Measurements from ENCODE around the gene KIZ. TPM values are rescaled to one million over a fixed set of nuclear protein-coding genes. Genes with fewer than 3 reads are reported as not detected.
A peak's percentile ranks its signal among the peaks of the same experiment; 100 is the strongest.

Gene KIZ
- total and polyA plus RNA-seq, 2 of the 4 experiments (the other 2 are of a cell fraction) = 9.9 to 14.0 TPM

DNA sequence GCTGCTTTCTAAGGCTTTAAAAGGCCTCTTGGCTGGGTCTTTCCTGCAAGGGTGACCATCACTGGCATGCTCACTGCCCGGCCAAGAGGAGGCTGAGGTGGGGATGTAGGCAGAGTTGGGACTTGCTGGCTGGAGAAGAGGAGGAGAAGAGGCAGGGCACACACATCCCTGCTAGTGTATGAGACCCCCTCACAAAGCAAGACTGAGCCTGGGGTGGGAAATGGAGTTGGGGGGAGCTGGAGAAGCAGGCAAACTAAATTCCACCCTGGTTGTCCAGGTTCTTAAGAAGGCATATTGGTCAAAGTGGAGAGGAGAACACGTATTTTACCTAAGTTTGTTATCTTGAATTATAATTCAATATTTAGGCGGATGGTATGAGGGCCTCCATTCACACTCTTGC is 1.7 kb upstream of the KIZ start:
- Histone ChIP-seq H3K36me3 (ENCODE audit: control insufficient read depth, insufficient read depth, low read length) (no peaks in the 10 kb centered on the region), H2AK5ac (ENCODE audit: low read depth, low read length) (no peak overlapping the region), H2BK15ac (ENCODE audit: low read depth, low read length) (no peak overlapping the region), H3K56ac (ENCODE audit: extremely low read depth, insufficient read depth, low read length) (no peak overlapping the region), H3K4me2 (ENCODE audit: low read depth, low read length) (no peak overlapping the region), H2AFZ (replicated peaks; ENCODE audit: low read length, poor library complexity) (peak overlapping the region; percentile 28), H4K5ac (ENCODE audit: low read depth, low read length) (no peak overlapping the region), H3K4ac (ENCODE audit: low read depth, low read length) (no peak overlapping the region), H3K9me3 (ENCODE audit: control insufficient read depth, insufficient read depth, low read length) (no peaks in the 10 kb centered on the region), H3K23ac (ENCODE audit: low read depth, low read length) (no peak overlapping the region), H3K9ac (ENCODE audit: low read depth, low read length) (no peak overlapping the region), H3K4me3 (ENCODE audit: insufficient read depth, low read depth, low read length) (no peak overlapping the region), H2BK120ac (ENCODE audit: low read depth, low read length) (no peak overlapping the region), H3K4me1 (ENCODE audit: control insufficient read depth, insufficient read depth, low read length) (no peaks in the 10 kb centered on the region), H4K91ac (ENCODE audit: insufficient read depth, low read depth, low read length) (no peak overlapping the region), H2BK20ac (ENCODE audit: low read depth, low read length) (no peak overlapping the region), H3K18ac (ENCODE audit: low read depth, low read length) (no peak overlapping the region), H2AK9ac (replicated peaks; ENCODE audit: low read depth, low read length, poor library complexity) (peak overlapping the region; percentile 68), H3K27ac (ENCODE audit: insufficient read depth, low read length) (no peak overlapping the region), H3K27me3 (ENCODE audit: control insufficient read depth, insufficient read depth, low read length) (no peaks in the 10 kb centered on the region; the same call in 1 of the 2 replicates), H3K14ac (replicated peaks; ENCODE audit: low read depth, low read length) (no peak overlapping the region), H3K9me1 (ENCODE audit: insufficient read depth, low read length) (peaks cover 6% of the 10 kb centered on the region), H4K8ac (ENCODE audit: low read depth in 2 of 2, low read length in 2 of 2) (no peak overlapping the region), H4K20me1 (ENCODE audit: insufficient read depth, low read length) (no peaks in the 10 kb centered on the region), H3K79me1 (ENCODE audit: low read depth in 1 of 2, low read length in 2 of 2) (peaks cover 5 to 7% of the 10 kb centered on the region in 2 experiments; a peak in 3 of 4 replicates), H2BK5ac (ENCODE audit: low read depth, low read length, poor library complexity, severe bottlenecking) (no peak overlapping the region)
- WGBS, 2 experiments (ENCODE audit: extremely low coverage in 2 of 2, insufficient read length in 1 of 2) = no CpG with 5 or more reads among the region's 3 CpGs
- in situ Hi-C loops (cut with MboI; ENCODE audit: low sequenced_read_pairs) = no loop called here
- no TSS peak for BruUV-seq (replicated peaks)
- TF ChIP-seq RAD21 (IDR thresholded peaks at IDR 0.05; ENCODE audit: low read length) (no peak), NFE2L2 (IDR thresholded peaks at IDR 0.05; ENCODE audit: low read depth, low read length) (no peak), MAZ (IDR thresholded peaks at IDR 0.05; ENCODE audit: borderline replicate concordance, low read depth, low read length) (no peak), CHD1 (IDR thresholded peaks at IDR 0.05; ENCODE audit: low read depth, low read length) (no peak), POLR2A (IDR thresholded peaks at IDR 0.05; ENCODE audit: low read depth, low read length) (no peak), FOS (IDR thresholded peaks at IDR 0.05; ENCODE audit: low read depth, low read length) (no peak), SMC3 (IDR thresholded peaks at IDR 0.05; ENCODE audit: low read depth, low read length) (no peak), MXI1 (IDR thresholded peaks at IDR 0.05; ENCODE audit: borderline replicate concordance, low read depth, low read length) (no peak), BHLHE40 (IDR thresholded peaks at IDR 0.05; ENCODE audit: low read depth, low read length) (no peak), CEBPB (IDR thresholded peaks at IDR 0.05; ENCODE audit: low read depth, low read length) (no peak), RFX5 (IDR thresholded peaks at IDR 0.05; ENCODE audit: low read depth, low read length) (no peak), MAFK (IDR thresholded peaks at IDR 0.05; ENCODE audit: low read depth, low read length) (no peak), RCOR1 (IDR thresholded peaks at IDR 0.05; ENCODE audit: insufficient replicate concordance, low read length) (no peak)
- TF ChIP-seq, protein P1, sequence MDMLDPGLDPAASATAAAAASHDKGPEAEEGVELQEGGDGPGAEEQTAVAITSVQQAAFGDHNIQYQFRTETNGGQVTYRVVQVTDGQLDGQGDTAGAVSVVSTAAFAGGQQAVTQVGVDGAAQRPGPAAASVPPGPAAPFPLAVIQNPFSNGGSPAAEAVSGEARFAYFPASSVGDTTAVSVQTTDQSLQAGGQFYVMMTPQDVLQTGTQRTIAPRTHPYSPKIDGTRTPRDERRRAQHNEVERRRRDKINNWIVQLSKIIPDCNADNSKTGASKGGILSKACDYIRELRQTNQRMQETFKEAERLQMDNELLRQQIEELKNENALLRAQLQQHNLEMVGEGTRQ (IDR thresholded peaks at IDR 0.05; ENCODE audit: low read depth, low read length) = no peak
- TF ChIP-seq, protein P2, sequence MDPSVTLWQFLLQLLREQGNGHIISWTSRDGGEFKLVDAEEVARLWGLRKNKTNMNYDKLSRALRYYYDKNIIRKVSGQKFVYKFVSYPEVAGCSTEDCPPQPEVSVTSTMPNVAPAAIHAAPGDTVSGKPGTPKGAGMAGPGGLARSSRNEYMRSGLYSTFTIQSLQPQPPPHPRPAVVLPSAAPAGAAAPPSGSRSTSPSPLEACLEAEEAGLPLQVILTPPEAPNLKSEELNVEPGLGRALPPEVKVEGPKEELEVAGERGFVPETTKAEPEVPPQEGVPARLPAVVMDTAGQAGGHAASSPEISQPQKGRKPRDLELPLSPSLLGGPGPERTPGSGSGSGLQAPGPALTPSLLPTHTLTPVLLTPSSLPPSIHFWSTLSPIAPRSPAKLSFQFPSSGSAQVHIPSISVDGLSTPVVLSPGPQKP (IDR thresholded peaks at IDR 0.05; ENCODE audit: borderline replicate concordance, low read depth, low read length) = no peak
- TF ChIP-seq, protein P3, sequence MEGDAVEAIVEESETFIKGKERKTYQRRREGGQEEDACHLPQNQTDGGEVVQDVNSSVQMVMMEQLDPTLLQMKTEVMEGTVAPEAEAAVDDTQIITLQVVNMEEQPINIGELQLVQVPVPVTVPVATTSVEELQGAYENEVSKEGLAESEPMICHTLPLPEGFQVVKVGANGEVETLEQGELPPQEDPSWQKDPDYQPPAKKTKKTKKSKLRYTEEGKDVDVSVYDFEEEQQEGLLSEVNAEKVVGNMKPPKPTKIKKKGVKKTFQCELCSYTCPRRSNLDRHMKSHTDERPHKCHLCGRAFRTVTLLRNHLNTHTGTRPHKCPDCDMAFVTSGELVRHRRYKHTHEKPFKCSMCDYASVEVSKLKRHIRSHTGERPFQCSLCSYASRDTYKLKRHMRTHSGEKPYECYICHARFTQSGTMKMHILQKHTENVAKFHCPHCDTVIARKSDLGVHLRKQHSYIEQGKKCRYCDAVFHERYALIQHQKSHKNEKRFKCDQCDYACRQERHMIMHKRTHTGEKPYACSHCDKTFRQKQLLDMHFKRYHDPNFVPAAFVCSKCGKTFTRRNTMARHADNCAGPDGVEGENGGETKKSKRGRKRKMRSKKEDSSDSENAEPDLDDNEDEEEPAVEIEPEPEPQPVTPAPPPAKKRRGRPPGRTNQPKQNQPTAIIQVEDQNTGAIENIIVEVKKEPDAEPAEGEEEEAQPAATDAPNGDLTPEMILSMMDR (conservative IDR thresholded peaks at IDR 0.05; ENCODE audit: low read depth, low read length) = no peak
- ATAC-seq (ENCODE audit: low read depth) (no peak), DNase-seq (no peak)
- CTCF ChIA-PET = no interaction called here
- intact Hi-C loops (cut with micrococcal nuclease) = loop anchor here (10.0 kb wide), 2 partner anchors 181 to 259 kb away; partner anchors contain the start of gene XRN2
- POLR2A ChIA-PET (ENCODE audit: unreplicated experiment) = no interaction called here
- dilution Hi-C loops (cut with HindIII; ENCODE audit: low sequenced_read_pairs, unreplicated experiment) = no loop called here

Data from IMR-90 (cell line).